Breast epithelium (tissue), 3 donors: Measurements from ENCODE around the gene FBXO22.

Experiments used
- POLR2A ChIP-seq: fragments of 450-650 bp; IDR thresholded peaks from one replicate; pipeline ENCODE4 v1.6.1; 2016; ENCODE audit warnings: antibody characterized with exemption, mild to moderate bottlenecking, moderate library complexity
- POLR2AphosphoS5 ChIP-seq, 3 donors: sonication (generic); formaldehyde crosslinking; IDR thresholded peaks; one replicate each; pipeline ENCODE4 v1.6.1; 2017; ENCODE audit warnings: antibody characterized with exemption in 3 of 3
- TF ChIP-seq, protein P1 (sequence below), 3 donors: fragments of 450-650 bp; IDR thresholded peaks; one replicate each; pipeline ENCODE4 v1.5.1; 2016 to 2017; ENCODE audit warnings: antibody characterized with exemption in 3 of 3, mild to moderate bottlenecking in 3 of 3, moderate library complexity in 3 of 3

DNA sequence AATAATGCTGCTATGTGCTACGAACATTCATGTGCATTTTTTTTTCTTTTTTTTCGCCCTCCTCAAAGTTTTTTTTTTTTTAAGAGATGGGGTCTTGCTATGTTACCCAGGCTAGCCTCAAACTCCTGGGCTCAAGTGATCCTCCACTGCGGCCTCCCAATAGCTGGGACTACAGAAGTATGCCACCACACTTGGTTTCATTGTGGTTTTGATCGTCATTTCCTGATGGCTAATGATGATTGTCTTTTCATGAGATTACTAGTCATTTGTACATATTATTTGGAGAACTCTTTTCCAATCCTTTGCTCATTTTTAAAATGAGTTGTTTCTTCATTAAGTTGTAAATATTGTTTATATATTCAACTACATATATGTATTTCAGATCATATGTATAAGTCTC is 48.8 kb downstream of the FBXO22 start:
- TF ChIP-seq, protein P1, sequence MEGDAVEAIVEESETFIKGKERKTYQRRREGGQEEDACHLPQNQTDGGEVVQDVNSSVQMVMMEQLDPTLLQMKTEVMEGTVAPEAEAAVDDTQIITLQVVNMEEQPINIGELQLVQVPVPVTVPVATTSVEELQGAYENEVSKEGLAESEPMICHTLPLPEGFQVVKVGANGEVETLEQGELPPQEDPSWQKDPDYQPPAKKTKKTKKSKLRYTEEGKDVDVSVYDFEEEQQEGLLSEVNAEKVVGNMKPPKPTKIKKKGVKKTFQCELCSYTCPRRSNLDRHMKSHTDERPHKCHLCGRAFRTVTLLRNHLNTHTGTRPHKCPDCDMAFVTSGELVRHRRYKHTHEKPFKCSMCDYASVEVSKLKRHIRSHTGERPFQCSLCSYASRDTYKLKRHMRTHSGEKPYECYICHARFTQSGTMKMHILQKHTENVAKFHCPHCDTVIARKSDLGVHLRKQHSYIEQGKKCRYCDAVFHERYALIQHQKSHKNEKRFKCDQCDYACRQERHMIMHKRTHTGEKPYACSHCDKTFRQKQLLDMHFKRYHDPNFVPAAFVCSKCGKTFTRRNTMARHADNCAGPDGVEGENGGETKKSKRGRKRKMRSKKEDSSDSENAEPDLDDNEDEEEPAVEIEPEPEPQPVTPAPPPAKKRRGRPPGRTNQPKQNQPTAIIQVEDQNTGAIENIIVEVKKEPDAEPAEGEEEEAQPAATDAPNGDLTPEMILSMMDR (IDR thresholded peaks at IDR 0.05): no peak
- TF ChIP-seq POLR2A: no peak
- no peak for TF ChIP-seq POLR2AphosphoS5 (IDR thresholded peaks at IDR 0.05)
